Inflammatory macrophage treated with lipopolysaccharide for 4 hours (primary cell): ENCODE results near the gene MRPL49.
"Not testable (repeated sequence)": the region's sequence is repeated elsewhere in the genome, so short reads cannot be mapped to it uniquely, and the experiment has no call there.

Source experiments
- DNase-seq: peaks from one replicate; pipeline ENCODE4 v3.0.0-alpha.2; 2020

The MRPL49 gene

GRCh38 chr11:65134952-65135632 is 13.0 kb downstream of the MRPL49 start:
- peak; percentile 95 for DNase-seq

GRCh38 chr11:65135633-65136145 is 13.6 kb downstream of the MRPL49 start:
- no peak for DNase-seq

GRCh38 chr11:65136515-65137096 is 14.5 kb downstream of the MRPL49 start:
- DNase-seq = no peak

GRCh38 chr11:65141896-65142494 is 19.9 kb downstream of the MRPL49 start:
- DNase-seq = no peak

GRCh38 chr11:65147352-65148075 is 25.4 kb downstream of the MRPL49 start:
- no peak for DNase-seq

- no peak for DNase-seq
These were observed 26.5 kb downstream of the MRPL49 start for GRCh38 chr11:65148657-65149056.

- not testable (repeated sequence) for DNase-seq
These were observed 28.0 kb downstream of the MRPL49 start for GRCh38 chr11:65150131-65150508.

- peak; percentile 89 for DNase-seq
These were observed 28.6 kb downstream of the MRPL49 start for GRCh38 chr11:65150509-65151299.

GRCh38 chr11:65151331-65151899 is 29.3 kb downstream of the MRPL49 start:
- peak; percentile 48 for DNase-seq

GRCh38 chr11:65152122-65152521 is 30.0 kb downstream of the MRPL49 start:
- DNase-seq = peak; percentile 73

GRCh38 chr11:65156256-65156655 is 34.1 kb downstream of the MRPL49 start:
- DNase-seq = peak; percentile 54

- no peak for DNase-seq
These were observed 34.8 kb downstream of the MRPL49 start for GRCh38 chr11:65156926-65157325.

- DNase-seq = peak; percentile 41
These were observed 35.2 kb downstream of the MRPL49 start for GRCh38 chr11:65157336-65157735.

GRCh38 chr11:65159012-65159411 is 36.9 kb downstream of the MRPL49 start:
- no peak for DNase-seq

GRCh38 chr11:65160643-65161042 is 38.5 kb downstream of the MRPL49 start:
- no peak for DNase-seq

- DNase-seq = no peak
These were observed 41.6 kb downstream of the MRPL49 start for GRCh38 chr11:65163684-65164083.

GRCh38 chr11:65165410-65166317 is 43.5 kb downstream of the MRPL49 start:
- no peak for DNase-seq

- DNase-seq = no peak
These were observed 44.8 kb downstream of the MRPL49 start for GRCh38 chr11:65166893-65167292.

GRCh38 chr11:65167656-65168055 is 45.5 kb downstream of the MRPL49 start:
- no peak for DNase-seq

- no peak for DNase-seq
These were observed 47.1 kb downstream of the MRPL49 start for GRCh38 chr11:65169164-65169641.

- no peak for DNase-seq
These were observed 48.0 kb downstream of the MRPL49 start, which contains the start of gene SPDYC for GRCh38 chr11:65170058-65170534. Gene SPDYC (plus strand): TSS chr11:65170233. CDS start chr11:65171358, 1,125 bp downstream.
